GM21529 (cell line): ENCODE data around the gene PCDHGA7.
A peak's percentile ranks its signal among the peaks of the same experiment; 100 is the strongest.
"Not testable (repeated sequence)": the region's sequence is repeated elsewhere in the genome, so short reads cannot be mapped to it uniquely, and the experiment has no call there.

ENCODE experiments used
- ATAC-seq: cut with Tn5 transposase; IDR thresholded peaks from one replicate; pipeline ENCODE4 v1.9.1; 2021; ENCODE audit not compliant: unreplicated experiment

Gene PCDHGA7

DNA sequence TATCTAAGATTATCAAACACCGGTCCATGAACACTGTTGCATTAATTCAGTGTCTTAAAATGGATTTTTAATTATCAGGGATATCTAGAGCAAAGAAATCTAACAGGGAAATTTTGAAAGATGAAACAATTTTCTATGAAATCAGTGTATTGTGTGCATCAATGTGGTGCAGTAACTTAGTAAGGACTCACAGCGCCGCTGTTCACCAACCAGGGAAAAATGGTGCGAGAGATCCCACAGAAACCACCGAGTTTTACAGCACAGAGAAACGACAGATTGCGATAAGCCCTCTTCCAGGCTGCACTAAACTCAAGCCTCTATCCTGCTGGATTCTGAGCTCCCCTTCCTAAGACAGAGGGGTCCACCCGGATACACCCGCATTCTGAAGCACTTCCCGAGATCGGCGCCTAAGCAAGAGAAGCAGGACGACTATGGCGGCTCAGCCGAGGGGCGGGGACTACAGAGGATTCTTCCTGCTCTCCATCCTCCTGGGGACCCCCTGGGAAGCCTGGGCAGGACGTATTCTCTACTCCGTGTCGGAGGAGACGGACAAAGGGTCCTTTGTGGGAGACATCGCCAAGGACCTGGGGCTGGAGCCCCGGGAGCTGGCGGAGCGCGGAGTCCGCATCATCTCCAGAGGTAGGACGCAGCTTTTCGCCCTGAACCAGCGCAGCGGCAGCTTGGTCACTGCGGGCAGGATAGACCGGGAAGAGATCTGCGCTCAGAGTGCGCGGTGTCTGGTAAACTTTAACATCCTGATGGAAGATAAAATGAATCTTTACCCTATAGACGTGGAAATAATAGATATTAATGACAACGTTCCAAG, at the start of gene PCDHGA7:
TSS of gene PCDHGA7 (plus strand) at position 274 of the 826 bp plus-strand sequence. CDS start at position 432, 158 bp downstream.
- no peak for ATAC-seq

DNA sequence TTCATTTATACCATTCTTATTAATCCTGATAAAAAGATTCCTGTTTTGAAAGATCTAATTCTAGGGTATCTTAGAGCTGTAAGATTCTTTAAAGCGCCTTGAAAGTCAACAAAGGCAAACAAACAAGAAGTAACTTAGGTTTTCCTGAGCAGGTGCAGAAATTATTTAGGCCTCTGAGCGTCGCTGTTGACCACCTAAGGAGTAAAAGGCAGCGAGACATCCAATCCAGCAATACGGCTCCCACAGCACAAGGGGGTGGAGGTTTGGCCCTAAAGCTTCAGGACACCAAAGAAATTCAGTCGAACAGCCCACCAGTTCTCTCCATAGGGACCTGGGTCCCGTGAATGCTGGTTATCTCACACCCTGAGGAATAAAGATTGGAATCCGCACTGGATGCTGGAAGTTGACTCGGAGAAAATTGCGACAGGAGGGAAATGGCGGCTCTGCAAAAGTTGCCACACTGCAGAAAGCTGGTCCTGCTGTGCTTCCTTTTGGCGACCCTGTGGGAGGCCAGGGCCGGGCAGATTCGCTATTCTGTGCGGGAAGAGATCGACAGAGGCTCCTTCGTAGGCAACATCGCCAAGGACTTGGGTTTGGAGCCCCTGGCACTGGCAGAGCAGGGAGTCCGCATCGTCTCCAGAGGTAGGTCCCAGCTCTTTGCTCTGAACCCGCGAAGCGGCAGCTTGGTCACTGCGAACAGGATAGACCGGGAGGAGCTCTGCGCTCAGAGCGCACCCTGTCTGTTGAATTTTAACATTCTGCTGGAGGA, 43.8 kb upstream of the PCDHGA7 start, which contains the start of gene PCDHGA2:
TSS of gene PCDHGA2 (plus strand) at position 223 of the 769 bp plus-strand sequence.
- no peak for ATAC-seq

DNA sequence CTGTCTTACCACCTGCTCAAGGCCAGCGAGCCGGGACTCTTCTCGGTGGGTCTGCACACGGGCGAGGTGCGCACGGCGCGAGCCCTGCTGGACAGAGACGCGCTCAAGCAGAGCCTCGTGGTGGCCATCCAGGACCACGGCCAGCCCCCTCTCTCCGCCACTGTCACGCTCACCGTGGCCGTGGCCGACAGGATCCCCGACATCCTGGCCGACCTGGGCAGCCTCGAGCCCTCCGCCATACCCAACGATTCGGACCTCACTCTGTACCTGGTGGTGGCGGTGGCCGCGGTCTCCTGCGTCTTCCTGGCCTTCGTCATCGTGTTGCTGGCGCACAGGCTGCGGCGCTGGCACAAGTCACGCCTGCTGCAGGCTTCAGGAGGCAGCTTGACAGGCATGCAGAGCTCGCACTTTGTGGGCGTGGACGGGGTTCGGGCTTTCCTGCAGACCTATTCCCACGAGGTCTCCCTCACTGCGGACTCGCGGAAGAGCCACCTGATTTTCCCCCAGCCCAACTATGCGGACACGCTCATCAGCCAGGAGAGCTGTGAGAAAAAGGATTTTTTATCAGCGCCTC, 41.7 kb upstream of the PCDHGA7 start:
- ATAC-seq, result not testable (repeated sequence)

DNA sequence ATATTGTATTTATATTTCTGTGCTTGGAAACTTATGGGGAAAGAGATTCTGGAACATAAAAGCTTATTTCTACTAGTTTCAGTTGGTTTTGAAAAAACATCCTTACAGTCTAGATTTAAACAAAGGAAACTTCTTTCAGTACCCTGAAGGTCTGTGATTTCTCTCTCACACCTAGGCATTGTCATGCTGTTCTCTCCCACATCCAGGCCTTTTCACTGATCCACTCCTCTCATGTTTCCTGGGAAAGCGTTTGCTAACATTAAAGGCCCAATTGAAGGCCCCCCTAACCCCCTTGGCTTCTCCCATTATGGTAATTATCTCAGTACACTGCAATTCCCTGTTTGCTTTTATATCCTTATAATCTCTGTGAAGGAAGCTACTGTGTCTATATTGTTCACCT, 39.8 kb upstream of the PCDHGA7 start:
- no peak for ATAC-seq

DNA sequence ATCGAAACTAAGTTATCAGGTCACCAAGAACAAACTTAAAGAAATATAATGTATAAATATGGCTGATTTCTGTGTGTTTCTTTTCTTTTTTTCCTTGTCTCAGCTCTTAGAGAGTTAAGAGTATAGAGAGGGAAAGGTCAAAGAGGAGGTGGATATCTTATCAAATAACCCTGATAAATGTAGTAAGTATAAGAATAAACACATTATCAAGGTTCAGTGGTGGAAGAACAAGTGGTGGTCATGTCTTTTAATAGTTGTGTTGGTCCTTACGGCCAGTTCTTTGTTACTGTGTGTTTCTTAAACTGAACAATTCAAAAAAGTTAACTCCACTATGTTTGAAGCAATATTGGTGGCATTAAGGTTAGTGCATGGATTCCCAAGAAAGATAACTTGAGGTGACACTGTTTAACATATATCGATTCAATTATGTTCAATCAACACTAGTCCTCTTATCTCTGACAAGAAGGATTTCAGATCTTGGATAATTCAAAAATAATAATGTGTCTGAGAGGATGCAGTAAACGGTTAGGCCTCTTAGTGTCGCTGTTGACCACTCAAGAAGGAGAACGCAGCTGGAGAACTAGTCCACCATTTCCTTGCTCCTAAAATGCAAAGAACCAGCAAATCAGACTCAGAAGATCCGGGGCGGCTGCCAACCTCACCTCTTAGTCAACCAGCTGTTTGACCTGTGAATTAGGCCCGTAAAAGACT, 39.1 kb upstream of the PCDHGA7 start, which contains the start of gene PCDHGA3:
TSS of gene PCDHGA3 (plus strand) at position 588 of the 711 bp plus-strand sequence. CDS start 205 bp downstream, outside the sequence.
- ATAC-seq, result no peak

DNA sequence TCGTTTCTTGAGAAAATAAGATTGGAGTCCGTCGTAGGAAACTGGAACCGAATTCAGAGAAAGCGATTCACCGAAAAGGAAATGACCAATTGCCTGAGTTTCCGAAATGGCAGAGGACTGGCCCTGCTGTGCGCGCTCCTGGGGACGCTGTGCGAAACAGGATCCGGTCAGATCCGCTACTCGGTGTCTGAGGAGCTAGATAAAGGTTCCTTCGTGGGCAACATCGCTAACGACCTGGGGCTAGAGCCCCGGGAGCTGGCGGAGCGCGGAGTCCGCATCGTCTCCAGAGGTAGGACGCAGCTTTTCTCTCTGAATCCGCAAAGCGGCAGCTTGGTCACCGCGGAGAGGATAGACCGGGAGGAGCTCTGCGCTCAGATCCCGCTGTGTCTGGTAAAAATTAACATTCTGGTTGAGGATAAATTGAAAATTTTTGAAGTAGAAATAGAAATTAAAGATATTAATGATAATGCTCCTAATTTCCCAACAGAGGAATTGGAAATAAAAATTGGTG, 38.5 kb upstream of the PCDHGA7 start:
- ATAC-seq, result no peak

DNA sequence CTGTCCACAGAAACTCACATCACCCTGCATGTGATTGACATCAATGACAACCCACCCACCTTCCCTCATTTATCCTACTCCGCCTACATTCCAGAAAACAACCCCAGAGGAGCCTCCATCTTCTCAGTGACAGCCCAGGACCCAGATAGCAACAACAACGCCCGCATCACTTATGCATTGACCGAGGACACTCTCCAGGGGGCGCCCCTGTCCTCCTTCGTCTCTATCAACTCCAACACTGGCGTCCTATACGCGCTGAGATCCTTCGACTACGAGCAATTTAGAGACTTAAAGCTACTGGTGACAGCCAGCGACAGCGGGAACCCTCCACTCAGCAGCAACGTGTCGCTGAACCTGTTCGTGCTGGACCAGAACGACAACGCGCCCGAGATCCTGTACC, 37.2 kb upstream of the PCDHGA7 start:
- ATAC-seq, result no peak

DNA sequence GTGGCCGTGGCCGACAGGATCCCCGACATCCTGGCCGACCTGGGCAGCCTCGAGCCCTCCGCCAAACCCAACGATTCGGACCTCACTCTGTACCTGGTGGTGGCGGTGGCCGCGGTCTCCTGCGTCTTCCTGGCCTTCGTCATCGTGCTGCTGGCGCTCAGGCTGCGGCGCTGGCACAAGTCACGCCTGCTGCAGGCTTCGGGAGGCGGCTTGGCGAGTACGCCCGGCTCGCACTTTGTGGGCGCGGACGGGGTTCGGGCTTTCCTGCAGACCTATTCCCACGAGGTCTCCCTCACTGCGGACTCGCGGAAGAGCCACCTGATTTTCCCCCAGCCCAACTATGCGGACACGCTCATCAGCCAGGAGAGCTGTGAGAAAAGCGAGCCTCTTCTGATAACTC, 36.5 kb upstream of the PCDHGA7 start:
- ATAC-seq, result not testable (repeated sequence)

DNA sequence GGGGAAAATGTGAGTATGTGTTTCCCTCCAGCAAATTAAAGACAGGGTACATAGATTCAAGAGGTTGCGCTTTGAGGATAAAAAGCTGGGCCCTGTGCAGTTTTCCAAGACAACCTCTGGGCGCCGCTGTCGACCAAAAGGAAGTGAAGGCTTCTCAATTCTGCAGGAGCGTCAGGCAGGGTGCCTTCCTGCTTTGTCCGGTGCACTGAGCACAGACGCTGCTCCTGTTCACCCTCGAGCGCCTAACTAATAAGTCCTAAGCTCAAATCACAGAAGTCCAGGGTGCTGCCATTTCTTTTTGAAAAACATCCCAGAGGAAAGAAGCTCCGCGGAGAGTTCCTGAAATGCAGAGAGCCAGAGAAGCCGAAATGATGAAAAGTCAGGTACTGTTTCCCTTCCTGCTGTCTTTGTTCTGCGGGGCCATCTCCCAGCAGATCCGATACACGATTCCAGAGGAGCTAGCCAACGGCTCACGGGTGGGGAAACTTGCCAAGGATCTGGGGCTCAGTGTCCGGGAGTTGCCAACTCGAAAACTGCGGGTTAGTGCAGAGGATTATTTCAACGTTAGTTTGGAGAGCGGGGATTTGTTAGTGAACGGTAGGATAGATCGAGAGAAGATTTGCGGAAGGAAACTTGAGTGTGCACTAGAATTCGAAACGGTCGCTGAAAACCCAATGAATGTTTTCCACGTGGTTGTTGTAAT, 32.5 kb upstream of the PCDHGA7 start, which contains the start of gene PCDHGB1:
TSS of gene PCDHGB1 (plus strand) at position 183 of the 703 bp plus-strand sequence. CDS start at position 345, 162 bp downstream.
- ATAC-seq, result peak; percentile 91

DNA sequence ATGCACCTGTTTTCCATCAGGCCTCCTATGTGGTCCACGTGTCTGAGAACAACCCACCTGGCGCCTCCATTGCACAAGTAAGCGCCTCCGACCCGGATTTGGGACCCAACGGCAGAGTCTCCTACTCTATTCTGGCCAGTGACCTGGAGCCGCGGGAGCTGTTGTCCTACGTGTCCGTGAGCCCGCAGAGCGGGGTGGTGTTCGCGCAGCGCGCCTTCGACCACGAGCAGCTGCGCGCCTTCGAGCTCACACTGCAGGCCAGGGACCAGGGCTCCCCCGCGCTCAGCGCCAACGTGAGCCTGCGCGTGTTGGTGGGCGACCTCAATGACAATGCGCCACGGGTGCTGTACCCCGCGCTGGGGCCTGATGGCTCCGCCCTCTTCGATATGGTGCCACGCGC, 31.0 kb upstream of the PCDHGA7 start:
- no peak for ATAC-seq

DNA sequence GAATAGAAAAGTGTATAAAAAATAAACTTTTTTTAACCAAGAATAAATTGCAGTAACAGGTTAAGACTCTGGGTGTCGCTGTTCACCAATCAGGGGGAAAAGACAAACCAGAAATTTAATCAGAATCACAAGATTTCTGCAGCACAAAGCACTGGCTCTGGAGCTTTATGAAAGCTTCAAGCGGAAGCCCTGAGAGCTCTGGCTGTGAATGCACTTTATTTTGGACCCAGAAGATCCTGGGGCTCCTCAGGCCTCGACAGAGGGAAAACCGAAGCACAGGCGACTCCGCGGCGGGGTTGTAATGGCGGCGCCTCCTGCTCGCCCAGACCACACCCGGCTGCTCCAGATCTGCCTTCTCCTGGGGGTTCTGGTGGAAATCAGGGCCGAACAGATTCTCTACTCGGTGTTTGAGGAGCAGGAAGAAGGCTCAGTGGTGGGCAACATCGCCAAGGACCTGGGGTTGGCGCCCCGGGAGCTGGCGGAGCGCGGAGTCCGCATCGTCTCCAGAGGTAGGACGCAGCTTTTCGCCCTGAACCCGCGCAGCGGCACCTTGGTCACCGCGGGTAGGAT, 27.6 kb upstream of the PCDHGA7 start, which contains the start of gene PCDHGA4:
TSS of gene PCDHGA4 (plus strand) at position 122 of the 570 bp plus-strand sequence. CDS start at position 209, 87 bp downstream.
- ATAC-seq, result no peak

DNA sequence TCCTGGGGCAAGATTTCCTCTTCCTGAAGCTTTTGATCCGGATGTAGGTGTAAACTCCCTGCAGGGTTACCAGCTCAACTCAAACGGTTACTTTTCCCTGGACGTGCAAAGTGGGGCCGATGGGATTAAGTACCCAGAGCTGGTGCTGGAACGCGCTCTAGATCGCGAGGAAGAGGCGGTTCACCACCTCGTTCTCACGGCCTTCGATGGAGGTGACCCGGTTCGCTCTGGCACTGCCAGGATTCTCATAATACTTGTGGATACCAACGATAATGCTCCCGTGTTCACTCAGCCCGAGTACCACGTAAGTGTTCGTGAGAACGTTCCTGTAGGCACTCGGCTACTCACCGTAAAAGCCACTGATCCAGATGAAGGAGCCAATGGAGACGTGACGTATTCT, 26.9 kb upstream of the PCDHGA7 start:
- ATAC-seq, result no peak

DNA sequence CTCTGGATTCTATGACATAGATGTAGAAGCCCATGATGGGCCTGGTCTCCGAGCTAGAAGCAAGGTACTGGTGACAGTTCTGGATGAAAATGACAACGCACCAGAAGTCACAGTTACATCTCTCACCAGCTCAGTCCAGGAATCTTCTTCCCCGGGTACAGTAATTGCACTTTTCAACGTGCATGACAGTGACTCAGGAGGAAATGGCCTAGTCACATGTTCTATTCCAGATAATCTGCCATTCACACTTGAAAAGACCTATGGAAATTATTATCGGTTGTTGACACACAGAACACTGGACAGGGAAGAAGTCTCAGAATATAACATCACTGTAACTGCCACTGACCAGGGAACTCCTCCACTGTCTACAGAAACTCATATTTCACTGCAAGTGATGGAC, 26.4 kb upstream of the PCDHGA7 start:
- no peak for ATAC-seq

DNA sequence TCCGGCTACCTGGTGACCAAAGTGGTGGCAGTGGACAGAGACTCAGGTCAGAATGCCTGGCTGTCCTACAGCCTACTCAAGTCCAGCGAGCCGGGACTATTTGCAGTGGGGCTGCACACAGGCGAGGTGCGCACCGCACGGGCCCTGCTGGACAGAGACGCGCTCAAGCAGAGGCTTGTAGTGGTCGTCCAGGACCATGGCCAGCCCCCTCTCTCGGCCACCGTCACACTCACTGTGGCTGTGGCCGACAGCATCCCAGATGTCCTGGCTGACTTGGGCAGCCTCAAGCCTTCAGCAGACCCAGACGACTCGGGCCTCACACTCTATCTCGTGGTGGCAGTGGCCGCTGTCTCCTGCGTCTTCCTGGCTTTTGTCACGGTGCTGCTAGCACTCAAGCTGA, 25.6 kb upstream of the PCDHGA7 start:
- no peak for ATAC-seq

DNA sequence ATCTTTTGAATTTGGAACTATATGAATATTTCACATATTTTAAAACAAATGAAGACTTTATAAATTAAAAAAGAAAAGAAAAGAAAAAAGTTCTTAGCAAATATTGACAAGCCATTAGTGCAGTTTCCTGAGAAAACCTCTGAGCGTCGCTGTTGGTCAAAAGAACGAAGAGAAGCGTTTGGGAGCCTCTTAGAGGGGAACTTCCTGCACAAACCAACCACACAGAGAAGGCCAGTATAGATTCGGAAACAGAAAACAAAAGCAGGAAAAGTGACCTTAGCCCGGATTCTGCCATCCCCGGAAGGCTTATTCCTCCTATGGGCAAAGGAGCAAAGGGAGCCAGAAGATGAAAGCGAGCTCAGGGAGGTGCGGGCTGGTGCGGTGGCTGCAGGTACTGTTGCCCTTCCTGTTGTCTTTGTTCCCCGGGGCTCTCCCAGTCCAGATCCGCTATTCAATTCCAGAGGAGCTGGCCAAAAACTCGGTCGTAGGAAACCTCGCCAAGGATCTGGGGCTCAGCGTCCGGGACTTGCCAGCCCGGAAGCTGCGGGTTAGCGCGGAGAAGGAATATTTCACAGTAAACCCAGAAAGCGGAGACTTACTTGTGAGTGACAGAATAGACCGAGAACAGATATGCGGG, 22.6 kb upstream of the PCDHGA7 start, which contains the start of gene PCDHGB2:
TSS of gene PCDHGB2 (plus strand) at position 205 of the 637 bp plus-strand sequence. CDS start at position 347, 142 bp downstream.
- ATAC-seq, result no peak

DNA sequence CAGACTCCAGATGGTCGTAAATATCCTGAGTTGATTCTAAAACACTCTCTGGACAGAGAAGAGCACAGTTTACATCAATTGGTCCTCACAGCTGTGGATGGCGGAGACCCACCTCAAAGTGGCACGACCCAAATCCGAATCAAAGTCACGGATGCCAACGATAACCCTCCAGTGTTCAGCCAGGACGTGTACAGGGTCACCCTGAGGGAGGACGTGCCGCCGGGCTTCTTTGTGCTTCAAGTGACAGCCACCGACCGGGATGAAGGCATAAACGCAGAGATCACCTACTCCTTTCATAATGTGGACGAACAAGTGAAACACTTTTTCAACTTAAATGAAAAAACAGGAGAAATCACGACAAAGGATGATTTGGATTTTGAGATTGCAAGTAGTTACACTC, 21.9 kb upstream of the PCDHGA7 start:
- ATAC-seq, result no peak

DNA sequence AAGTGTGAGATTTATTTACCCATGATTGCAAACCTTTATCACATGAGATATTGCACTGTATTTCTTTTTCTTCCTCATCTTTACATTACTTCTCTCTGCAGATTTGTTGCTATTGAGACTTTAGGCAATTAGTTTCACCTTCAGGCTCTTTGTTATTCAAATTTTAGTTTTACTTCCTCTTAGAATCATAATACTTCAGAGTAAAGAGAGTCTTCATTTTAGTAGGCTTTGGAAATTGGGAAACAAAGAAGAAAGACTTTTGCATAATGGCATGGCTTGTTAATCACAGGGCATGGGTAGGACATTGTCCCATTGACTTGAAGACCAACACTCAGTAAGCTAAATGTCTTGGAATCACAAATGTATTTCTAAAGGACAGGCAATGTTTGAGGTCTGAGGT, 19.8 kb upstream of the PCDHGA7 start:
- no peak for ATAC-seq

DNA sequence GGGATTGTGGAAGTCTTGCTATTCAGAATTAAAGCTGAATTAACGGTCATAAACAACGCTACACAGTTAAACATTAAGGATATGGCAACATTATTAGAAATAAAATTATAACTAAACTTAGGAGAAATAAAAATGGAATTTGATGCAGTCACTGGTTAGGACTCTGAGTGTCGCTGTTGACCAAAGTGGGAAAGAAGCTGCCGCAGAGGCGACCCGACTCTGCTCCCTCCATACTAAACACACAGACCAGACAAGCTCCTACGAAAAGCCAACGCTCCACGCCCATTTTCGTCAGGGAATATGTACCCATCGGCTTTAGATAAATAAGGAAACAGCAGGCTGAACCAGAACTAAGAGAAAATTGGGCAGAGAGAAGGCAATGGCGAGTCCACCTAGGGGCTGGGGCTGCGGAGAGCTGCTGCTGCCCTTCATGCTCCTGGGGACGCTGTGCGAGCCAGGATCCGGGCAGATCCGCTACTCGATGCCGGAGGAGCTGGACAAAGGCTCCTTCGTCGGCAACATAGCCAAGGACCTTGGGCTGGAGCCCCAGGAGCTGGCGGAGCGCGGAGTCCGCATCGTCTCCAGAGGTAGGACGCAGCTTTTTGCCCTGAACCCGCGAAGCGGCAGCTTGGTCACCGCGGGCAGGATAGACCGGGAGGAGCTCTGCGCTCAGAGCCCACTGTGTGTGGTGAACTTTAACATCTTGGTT, 18.4 kb upstream of the PCDHGA7 start, which contains the start of gene PCDHGA5:
TSS of gene PCDHGA5 (plus strand) at position 211 of the 709 bp plus-strand sequence. CDS start at position 380, 169 bp downstream.
- no peak for ATAC-seq
